ENCODE data around the gene NUDT7.
A peak's percentile ranks its signal among the peaks of the same experiment; 100 is the strongest.

Gene NUDT7

DNA sequence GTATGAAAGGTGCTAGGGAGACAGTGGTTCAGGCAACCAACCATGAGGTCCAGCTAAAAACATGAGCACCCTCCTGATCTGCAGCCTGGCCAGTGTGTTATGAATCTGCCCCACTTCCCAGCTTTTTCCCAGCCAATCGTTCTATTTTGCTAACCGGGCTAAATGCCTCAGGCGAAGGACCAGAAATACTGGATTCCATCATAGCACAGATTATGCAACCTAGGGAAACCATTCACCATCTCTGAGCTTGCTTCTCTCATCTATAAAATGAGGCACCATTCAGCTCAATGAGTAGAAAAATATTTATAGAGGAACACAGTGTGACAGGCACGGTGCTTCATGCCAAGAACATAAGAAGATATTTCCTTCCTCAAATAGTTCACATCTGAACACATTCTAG, 45.2 kb upstream of the NUDT7 start:
- Histone ChIP-seq H3K9me3 (ENCODE audit: control insufficient read depth, insufficient read depth, low read length) (no peaks in the 10 kb centered on the region), H3K36me3 (ENCODE audit: control insufficient read depth, low read length) (no peaks in the 10 kb centered on the region), H4K20me1 (ENCODE audit: control insufficient read depth, insufficient read depth, low read depth, low read length) (no peaks in the 10 kb centered on the region), H3K9me2 (replicated peaks; ENCODE audit: control insufficient read depth, low read length) (no peaks in the 10 kb centered on the region), H3F3A (ENCODE audit: control insufficient read depth, insufficient read depth) (no peaks in the 10 kb centered on the region), H3K79me2 (ENCODE audit: control insufficient read depth, low read length) (no peaks in the 10 kb centered on the region), H3K27me3 (ENCODE audit: control insufficient read depth, low read length) (0 out of 2 replicates have a peak, but pooled peaks cover 3% of the 10 kb centered on the region), H3K27ac (ENCODE audit: low read depth, low read length) (no peak overlapping the region), H3K4me1 (ENCODE audit: control insufficient read depth, low read length) (peaks cover 16% of the 10 kb centered on the region), H3K4me2 (ENCODE audit: low read length) (no peak overlapping the region), H3K4me3 (ENCODE audit: low read length) (no peak overlapping the region)
- TF ChIP-seq, protein P1, sequence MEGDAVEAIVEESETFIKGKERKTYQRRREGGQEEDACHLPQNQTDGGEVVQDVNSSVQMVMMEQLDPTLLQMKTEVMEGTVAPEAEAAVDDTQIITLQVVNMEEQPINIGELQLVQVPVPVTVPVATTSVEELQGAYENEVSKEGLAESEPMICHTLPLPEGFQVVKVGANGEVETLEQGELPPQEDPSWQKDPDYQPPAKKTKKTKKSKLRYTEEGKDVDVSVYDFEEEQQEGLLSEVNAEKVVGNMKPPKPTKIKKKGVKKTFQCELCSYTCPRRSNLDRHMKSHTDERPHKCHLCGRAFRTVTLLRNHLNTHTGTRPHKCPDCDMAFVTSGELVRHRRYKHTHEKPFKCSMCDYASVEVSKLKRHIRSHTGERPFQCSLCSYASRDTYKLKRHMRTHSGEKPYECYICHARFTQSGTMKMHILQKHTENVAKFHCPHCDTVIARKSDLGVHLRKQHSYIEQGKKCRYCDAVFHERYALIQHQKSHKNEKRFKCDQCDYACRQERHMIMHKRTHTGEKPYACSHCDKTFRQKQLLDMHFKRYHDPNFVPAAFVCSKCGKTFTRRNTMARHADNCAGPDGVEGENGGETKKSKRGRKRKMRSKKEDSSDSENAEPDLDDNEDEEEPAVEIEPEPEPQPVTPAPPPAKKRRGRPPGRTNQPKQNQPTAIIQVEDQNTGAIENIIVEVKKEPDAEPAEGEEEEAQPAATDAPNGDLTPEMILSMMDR (IDR thresholded peaks at IDR 0.05; ENCODE audit: low read depth, low read length, poor library complexity, severe bottlenecking), result no peak
- no peak for TF ChIP-seq EZH2phosphoT487 (IDR thresholded peaks at IDR 0.05; ENCODE audit: borderline replicate concordance, low read length)

DNA sequence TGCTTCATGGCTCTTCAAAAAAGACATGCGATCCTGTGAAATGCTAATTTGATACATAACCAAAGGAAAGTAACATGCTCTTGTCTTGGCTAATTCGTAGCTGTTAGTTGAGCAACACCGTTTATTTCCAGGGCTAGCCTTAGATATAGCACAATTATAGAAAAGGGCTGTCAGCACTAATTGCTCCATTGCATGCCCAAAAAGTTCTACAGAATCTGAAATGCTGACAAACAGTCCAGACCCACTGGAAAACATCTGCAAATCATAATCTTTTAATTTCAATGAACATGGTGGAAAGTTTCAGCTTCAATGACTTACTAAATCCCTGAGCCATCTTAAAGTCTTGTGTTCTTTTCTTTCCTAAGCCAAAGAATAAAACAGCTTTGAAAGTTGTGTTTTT, 42.9 kb upstream of the NUDT7 start:
- Histone ChIP-seq H4K20me1 (ENCODE audit: control insufficient read depth, insufficient read depth, low read depth, low read length) (no peaks in the 10 kb centered on the region), H3F3A (ENCODE audit: control insufficient read depth, insufficient read depth) (no peaks in the 10 kb centered on the region), H3K9me2 (replicated peaks; ENCODE audit: control insufficient read depth, low read length) (no peaks in the 10 kb centered on the region), H3K4me1 (ENCODE audit: control insufficient read depth, low read length) (peaks cover 16% of the 10 kb centered on the region), H3K79me2 (ENCODE audit: control insufficient read depth, low read length) (no peaks in the 10 kb centered on the region), H3K36me3 (ENCODE audit: control insufficient read depth, low read length) (no peaks in the 10 kb centered on the region), H3K4me3 (ENCODE audit: low read length) (no peak overlapping the region), H3K9me3 (ENCODE audit: control insufficient read depth, insufficient read depth, low read length) (no peaks in the 10 kb centered on the region), H3K27me3 (ENCODE audit: control insufficient read depth, low read length) (0 out of 2 replicates have a peak, but pooled peaks cover 3% of the 10 kb centered on the region), H3K4me2 (ENCODE audit: low read length) (peak overlapping the region; percentile 20), H3K27ac (ENCODE audit: low read depth, low read length) (peak overlapping the region; percentile 23; the same call in 1 of the 2 replicates)
- TF ChIP-seq, protein P1 (IDR thresholded peaks at IDR 0.05; ENCODE audit: low read depth, low read length, poor library complexity, severe bottlenecking), result no peak
- no peak for TF ChIP-seq EZH2phosphoT487 (IDR thresholded peaks at IDR 0.05; ENCODE audit: borderline replicate concordance, low read length)

DNA sequence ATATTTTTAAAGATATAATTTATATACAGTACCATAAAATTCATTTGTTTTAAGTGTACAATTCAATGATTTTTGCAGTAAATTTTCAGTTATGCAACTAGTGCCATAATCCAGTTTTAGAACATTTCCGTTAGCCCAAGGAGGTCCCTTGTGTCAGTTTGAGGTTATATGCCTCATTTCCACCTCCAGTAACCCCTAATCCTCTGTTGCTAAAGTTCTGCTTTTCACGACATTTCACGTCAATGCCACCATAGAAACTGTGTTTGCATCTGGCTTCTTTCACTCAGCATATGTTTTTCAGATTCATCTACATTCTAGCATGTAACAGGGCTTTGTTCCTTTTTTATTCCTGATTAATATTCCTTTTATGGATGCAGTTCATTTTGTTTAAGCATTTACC, 42.4 kb upstream of the NUDT7 start:
- Histone ChIP-seq H3K4me3 (ENCODE audit: low read length) (peak overlapping the region; percentile 12), H3K4me1 (ENCODE audit: control insufficient read depth, low read length) (peaks cover 16% of the 10 kb centered on the region), H4K20me1 (ENCODE audit: control insufficient read depth, insufficient read depth, low read depth, low read length) (no peaks in the 10 kb centered on the region), H3K27me3 (ENCODE audit: control insufficient read depth, low read length) (0 out of 2 replicates have a peak, but pooled peaks cover 5% of the 10 kb centered on the region), H3K9me2 (replicated peaks; ENCODE audit: control insufficient read depth, low read length) (no peaks in the 10 kb centered on the region), H3K4me2 (ENCODE audit: low read length) (peak overlapping the region; percentile 20), H3K36me3 (ENCODE audit: control insufficient read depth, low read length) (no peaks in the 10 kb centered on the region), H3K27ac (ENCODE audit: low read depth, low read length) (no peak overlapping the region; the same call in 1 of the 2 replicates), H3K79me2 (ENCODE audit: control insufficient read depth, low read length) (no peaks in the 10 kb centered on the region), H3F3A (ENCODE audit: control insufficient read depth, insufficient read depth) (no peaks in the 10 kb centered on the region), H3K9me3 (ENCODE audit: control insufficient read depth, insufficient read depth, low read length) (no peaks in the 10 kb centered on the region)
- TF ChIP-seq, protein P1 (IDR thresholded peaks at IDR 0.05; ENCODE audit: low read depth, low read length, poor library complexity, severe bottlenecking), result no peak
- TF ChIP-seq EZH2phosphoT487 (IDR thresholded peaks at IDR 0.05; ENCODE audit: borderline replicate concordance, low read length), result no peak

Data from DOHH2 (cell line).